Astrocyte (in vitro differentiated cells and primary cell): ENCODE measurements around the gene CD151.

Experiments
- EZH2 ChIP-seq: IDR thresholded peaks from 2 replicates; pipeline ENCODE4 v1.6.1; 2012; ENCODE audit warnings: mild to moderate bottlenecking, low read length, inconsistent platforms; ENCODE audit not compliant: insufficient read depth
- TF ChIP-seq, protein P1 (sequence below): IDR thresholded peaks from 2 replicates; pipeline ENCODE4 v1.5.1; 2011; ENCODE audit warnings: low read depth, mild to moderate bottlenecking, inconsistent platforms, low read length, moderate library complexity; ENCODE audit not compliant: insufficient read depth

DNA sequence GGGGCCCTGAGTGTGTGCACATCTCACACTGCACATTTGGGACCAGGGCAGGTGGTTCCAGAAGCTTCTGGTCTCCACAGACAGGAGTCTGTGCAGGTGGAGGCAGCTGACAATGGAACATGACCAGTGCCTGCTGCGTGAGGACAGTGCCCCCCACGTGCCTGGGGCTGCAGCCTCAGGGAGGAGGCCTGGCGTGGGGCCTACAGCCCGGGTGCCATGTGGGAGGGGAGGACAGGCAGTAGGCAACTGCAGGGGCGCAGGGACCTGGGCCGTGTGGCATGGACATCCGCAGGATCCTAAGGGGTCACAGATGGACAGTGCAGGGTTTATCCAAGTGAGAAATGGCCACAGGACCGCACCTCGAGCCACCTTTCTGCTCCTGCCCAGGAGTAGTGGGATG, 38.7 kb downstream of the CD151 start:
- TF ChIP-seq, protein P1, sequence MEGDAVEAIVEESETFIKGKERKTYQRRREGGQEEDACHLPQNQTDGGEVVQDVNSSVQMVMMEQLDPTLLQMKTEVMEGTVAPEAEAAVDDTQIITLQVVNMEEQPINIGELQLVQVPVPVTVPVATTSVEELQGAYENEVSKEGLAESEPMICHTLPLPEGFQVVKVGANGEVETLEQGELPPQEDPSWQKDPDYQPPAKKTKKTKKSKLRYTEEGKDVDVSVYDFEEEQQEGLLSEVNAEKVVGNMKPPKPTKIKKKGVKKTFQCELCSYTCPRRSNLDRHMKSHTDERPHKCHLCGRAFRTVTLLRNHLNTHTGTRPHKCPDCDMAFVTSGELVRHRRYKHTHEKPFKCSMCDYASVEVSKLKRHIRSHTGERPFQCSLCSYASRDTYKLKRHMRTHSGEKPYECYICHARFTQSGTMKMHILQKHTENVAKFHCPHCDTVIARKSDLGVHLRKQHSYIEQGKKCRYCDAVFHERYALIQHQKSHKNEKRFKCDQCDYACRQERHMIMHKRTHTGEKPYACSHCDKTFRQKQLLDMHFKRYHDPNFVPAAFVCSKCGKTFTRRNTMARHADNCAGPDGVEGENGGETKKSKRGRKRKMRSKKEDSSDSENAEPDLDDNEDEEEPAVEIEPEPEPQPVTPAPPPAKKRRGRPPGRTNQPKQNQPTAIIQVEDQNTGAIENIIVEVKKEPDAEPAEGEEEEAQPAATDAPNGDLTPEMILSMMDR = no peak
- TF ChIP-seq EZH2 = no peak
